H1 (cell line): ENCODE results near the gene CACNA1F. TPM values are rescaled to one million over a fixed set of nuclear protein-coding genes. Genes with fewer than 3 reads are reported as not detected.

Experiments
- CTCF ChIA-PET: fragments of 300-600 bp; sonication (Branson Sonifier 250); formaldehyde crosslinking; loops from one replicate; lab custom pipeline; 2021; ENCODE audit not compliant: partially characterized antibody; lab: Charles Lee
- POLR2A ChIA-PET: fragments of 300-600 bp; sonication (Branson Sonifier 250); formaldehyde crosslinking; loops from one replicate; lab custom pipeline; 2021; ENCODE audit warnings: inconsistent platforms; ENCODE audit not compliant: partially characterized antibody; lab: Charles Lee
- DNase-seq, 2 experiments: peaks; one replicate each; pipeline versions ENCODE4 v3.0.0 to v3.0.0-alpha.2; 2010 to 2022; ENCODE audit warnings: low spot score in 2 of 2, low read depth in 1 of 2, mixed read lengths in 1 of 2
- FAIRE-seq: peaks from 2 replicates; lab custom pipeline; 2011; peaks lifted over from hg19 to GRCh38; lab: Jason Lieb, UNC
- H2AFZ ChIP-seq: 2 replicates; pipeline ENCODE4 v1.8.1; 2012; ENCODE audit warnings: low read length, inconsistent platforms
- H2AK5ac ChIP-seq: 2 replicates; pipeline ENCODE4 v1.6.1; 2013; ENCODE audit warnings: low read depth, low read length
- H2BK120ac ChIP-seq: replicated peaks from 2 replicates; pipeline ENCODE3; 2013; ENCODE audit warnings: low read depth, low read length, inconsistent platforms
- H2BK12ac ChIP-seq: 2 replicates; pipeline ENCODE4 v1.6.1; 2013; ENCODE audit warnings: low read depth, low read length
- H2BK15ac ChIP-seq: 2 replicates; pipeline ENCODE4 v1.6.1; 2013; ENCODE audit warnings: low read length
- H2BK20ac ChIP-seq: 2 replicates; pipeline ENCODE4 v1.6.1; 2013; ENCODE audit warnings: low read length
- H2BK5ac ChIP-seq: 2 replicates; pipeline ENCODE4 v1.6.1; 2013; ENCODE audit warnings: low read depth, low read length
- H3K14ac ChIP-seq: 2 replicates; pipeline ENCODE4 v1.6.1; 2013; ENCODE audit warnings: inconsistent platforms; ENCODE audit not compliant: insufficient read length
- H3K18ac ChIP-seq: 2 replicates; pipeline ENCODE4 v1.6.1; 2013; ENCODE audit warnings: low read length; ENCODE audit errors: extremely low read depth
- H3K23ac ChIP-seq: 2 replicates; pipeline ENCODE4 v1.6.1; 2013; ENCODE audit warnings: inconsistent platforms; ENCODE audit not compliant: insufficient read length
- H3K23me2 ChIP-seq: 2 replicates; pipeline ENCODE4 v1.6.1; 2013; ENCODE audit warnings: low read depth, low read length
- H3K27ac ChIP-seq: 2 replicates; pipeline ENCODE4 v1.6.1; 2011; ENCODE audit warnings: low read depth, low read length, inconsistent platforms
- H3K27me3 ChIP-seq, 4 experiments: replicated peaks in 1 of 4; 1 replicate in 1 of 4; 2 replicates in 3 of 4; pipeline versions ENCODE4 v1.6.1 to v1.8.1; 2011 to 2013; ENCODE audit warnings: low read length in 3 of 4, mild to moderate bottlenecking in 3 of 4, inconsistent platforms in 2 of 4, mixed read lengths in 2 of 4, moderate library complexity in 1 of 4; ENCODE audit not compliant: control insufficient read depth in 3 of 4, insufficient read depth in 3 of 4; ENCODE audit errors: extremely low read depth in 1 of 4
- H3K36me3 ChIP-seq, 4 experiments: 2 replicates each; pipeline versions ENCODE4 v1.6.1 to v1.8.1; 2011 to 2013; ENCODE audit warnings: mild to moderate bottlenecking in 4 of 4, low read length in 3 of 4, moderate library complexity in 2 of 4, control low read depth in 1 of 4, inconsistent platforms in 1 of 4; ENCODE audit not compliant: insufficient read depth in 4 of 4, control insufficient read depth in 2 of 4
- H3K4ac ChIP-seq: replicated peaks from 2 replicates; pipeline ENCODE3; 2013; ENCODE audit warnings: low read length, low read depth, mixed read lengths, inconsistent platforms; ENCODE audit not compliant: insufficient read length
- H3K4me1 ChIP-seq, 4 experiments: replicated peaks in 1 of 4; 1 replicate in 1 of 4; 2 replicates in 3 of 4; pipeline versions ENCODE4 v1.6.1 to v1.8.1; 2011 to 2013; ENCODE audit warnings: low read length in 3 of 4, inconsistent platforms in 2 of 4, mixed read lengths in 1 of 4; ENCODE audit not compliant: insufficient read depth in 4 of 4, control insufficient read depth in 3 of 4
- H3K4me2 ChIP-seq, 2 experiments: 2 replicates each; pipeline versions ENCODE4 v1.6.1 to v1.8.1; 2011 to 2013; ENCODE audit warnings: low read depth in 2 of 2, low read length in 2 of 2, control low read depth in 1 of 2, inconsistent platforms in 1 of 2, mild to moderate bottlenecking in 1 of 2; ENCODE audit not compliant: insufficient read depth in 1 of 2
- H3K4me3 ChIP-seq, 4 experiments: fragments of 200-600, 300-600 bp in 1 of 4; sonication (generic), shearing (Covaris generic), sonication (Bioruptor Twin) in 1 of 4; 2 replicates each; pipeline versions ENCODE4 v1.5.1 to v1.8.1; 2011 to 2016; ENCODE audit warnings: low read length in 4 of 4, low read depth in 3 of 4, control low read depth in 2 of 4, inconsistent platforms in 2 of 4, mild to moderate bottlenecking in 2 of 4, mixed read lengths in 1 of 4, moderate library complexity in 1 of 4; ENCODE audit not compliant: insufficient read depth in 2 of 4; ENCODE audit errors: extremely low read depth in 1 of 4
- H3K56ac ChIP-seq: replicated peaks from 2 replicates; pipeline ENCODE3; 2013; ENCODE audit warnings: low read depth, mild to moderate bottlenecking, mixed read lengths, low read length, inconsistent platforms; ENCODE audit not compliant: insufficient read length
- H3K79me1 ChIP-seq: 2 replicates; pipeline ENCODE4 v1.6.1; 2013; ENCODE audit warnings: low read depth, low read length, control low read depth
- H3K79me2 ChIP-seq, 2 experiments: 2 replicates each; pipeline versions ENCODE4 v1.6.1 to v1.8.1; 2012 to 2013; ENCODE audit warnings: low read length in 2 of 2, mild to moderate bottlenecking in 2 of 2, inconsistent platforms in 1 of 2; ENCODE audit not compliant: insufficient read depth in 2 of 2, control insufficient read depth in 1 of 2
- H3K9ac ChIP-seq, 4 experiments: replicated peaks in 1 of 4; 1 replicate in 1 of 4; 2 replicates in 3 of 4; pipeline versions ENCODE4 v1.6.1 to v1.8.1; 2011 to 2013; ENCODE audit warnings: low read depth in 3 of 4, low read length in 3 of 4, control low read depth in 2 of 4, mild to moderate bottlenecking in 2 of 4, moderate library complexity in 2 of 4, inconsistent platforms in 1 of 4; ENCODE audit errors: extremely low read depth in 1 of 4
- H3K9me3 ChIP-seq, 2 experiments: 2 replicates each; pipeline versions ENCODE4 v1.6.1 to v1.8.1; 2012 to 2013; ENCODE audit warnings: mild to moderate bottlenecking in 2 of 2, moderate library complexity in 2 of 2, control low read depth in 1 of 2, inconsistent platforms in 1 of 2, low read depth in 1 of 2, low read length in 1 of 2, mixed read lengths in 1 of 2; ENCODE audit not compliant: insufficient read depth in 2 of 2
- H4K20me1 ChIP-seq, 2 experiments: replicated peaks in 1 of 2; 2 replicates each; pipeline versions ENCODE3 to v1.8.1; 2011 to 2013; ENCODE audit warnings: inconsistent platforms in 2 of 2, low read length in 2 of 2, mild to moderate bottlenecking in 1 of 2; ENCODE audit not compliant: insufficient read depth in 2 of 2, control insufficient read depth in 1 of 2
- H4K5ac ChIP-seq: 2 replicates; pipeline ENCODE4 v1.6.1; 2013; ENCODE audit warnings: low read length, low read depth, mixed read lengths, inconsistent platforms; ENCODE audit not compliant: insufficient read length
- H4K8ac ChIP-seq: 2 replicates; pipeline ENCODE4 v1.8.0; 2013; ENCODE audit warnings: mild to moderate bottlenecking, moderate library complexity, low read length, inconsistent platforms; ENCODE audit not compliant: insufficient read depth; ENCODE audit errors: extremely low read depth
- H4K91ac ChIP-seq: replicated peaks from 2 replicates; pipeline ENCODE3; 2013; ENCODE audit warnings: low read length, mixed read lengths, inconsistent platforms; ENCODE audit not compliant: insufficient read length
- SRF ChIP-seq: IDR thresholded peaks from 2 replicates; pipeline ENCODE4 v1.6.1; 2011; ENCODE audit warnings: mild to moderate bottlenecking, low read depth, low read length, moderate library complexity
- YY1 ChIP-seq: IDR thresholded peaks from 2 replicates; pipeline ENCODE4 v1.6.1; 2011; ENCODE audit warnings: low read depth, mild to moderate bottlenecking, low read length
- WGBS, 2 experiments: shearing (Covaris generic) in 1 of 2; methylation state at CpG; one replicate each; pipeline versions ENCODE4 v1.1.6 to v1.1.7; 2013 to 2015; ENCODE audit warnings: low lambda C conversion rate in 2 of 2, mixed read lengths in 2 of 2, inconsistent platforms in 1 of 2, low coverage in 1 of 2, missing lambda C conversion rate in 1 of 2; ENCODE audit not compliant: insufficient replicate concordance in 2 of 2, insufficient coverage in 1 of 2, insufficient read length in 1 of 2; ENCODE audit errors: extremely low coverage in 1 of 2, missing lambda C conversion rate in 1 of 2; 5-methylcytosine and 5-hydroxymethylcytosine counted together
- polyA plus RNA-seq, 7 experiments: library from polyadenylated mRNA; depleted of rRNA in 3 of 7; stranded (reverse) in 5 of 7; unstranded in 2 of 7; fragments of >200 nt in 5 of 7; fragments of 200-250 nt in 2 of 7; gene quantifications; 1 replicate in 5 of 7; 2 replicates in 1 of 7; 4 replicates in 1 of 7; pipeline versions ENCODE4 v1.2.1 to v1.2.3, GENCODE V29; 2011 to 2013; ENCODE audit warnings: missing spikeins in 2 of 7, mixed read lengths in 2 of 7
- total RNA-seq: library from RNA; stranded (reverse); fragmentation: NEBNext Ultra II Directional; extraction: Animal tissue kit (Norgen Biotek cat#: 25700); gene quantifications from 2 replicates; pipeline ENCODE4 v1.2.1, GENCODE V29; 2021

The CACNA1F gene
- total and polyA plus RNA-seq, 2 of the 8 experiments (the other 6 are each of a cell fraction or from before 2014, with no cell fraction given), result 0.59 to 0.84 TPM

DNA sequence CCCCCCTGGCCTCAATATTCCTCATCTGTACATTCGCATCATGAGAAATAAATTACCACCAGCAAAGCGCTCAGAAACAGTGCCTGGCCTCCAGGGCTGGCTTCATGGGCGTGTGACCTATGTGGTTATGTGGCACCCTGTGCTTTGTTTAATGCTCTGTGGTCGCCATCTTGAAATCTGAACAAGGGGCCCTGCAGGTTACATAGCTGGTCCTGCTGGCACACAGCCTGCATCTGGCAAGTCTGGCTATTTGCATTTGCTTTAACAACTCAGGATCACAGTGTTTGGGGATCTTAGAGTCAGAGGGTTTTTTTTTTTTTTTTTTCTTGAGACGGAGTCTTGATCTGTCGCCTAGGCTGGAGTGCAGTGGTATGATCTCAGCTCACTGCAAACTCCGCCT is 21.5 kb upstream of the CACNA1F start:
- Histone ChIP-seq H3K23ac (no peak overlapping the region), H3K14ac (no peak overlapping the region), H2BK120ac (no peak overlapping the region), H4K20me1 (no peaks in the 10 kb centered on the region), H4K91ac (no peak overlapping the region), H3K79me1 (no peaks in the 10 kb centered on the region), H3K9me3 (no peaks in the 10 kb centered on the region), H3K23me2 (no peaks in the 10 kb centered on the region; the same call in 1 of the 2 replicates), H3K27me3 (no peaks in the 10 kb centered on the region), H2AK5ac (no peak overlapping the region), H3K9ac (no peak overlapping the region), H3K79me2 (no peaks in the 10 kb centered on the region), H3K36me3 (no peaks in the 10 kb centered on the region), H3K18ac (no peak overlapping the region), H3K4ac (no peak overlapping the region), H3K56ac (no peak overlapping the region), H2AFZ (no peak overlapping the region), H4K5ac (no peak overlapping the region), H3K4me3 (no peak overlapping the region), H3K4me1 (no peaks in the 10 kb centered on the region; a peak in 1 of 7 replicates), H4K8ac (no peak overlapping the region), H3K4me2 (no peak overlapping the region), H2BK20ac (no peak overlapping the region), H2BK12ac (no peak overlapping the region), H3K27ac (no peak overlapping the region), H2BK15ac (no peak overlapping the region), H2BK5ac (no peak overlapping the region)
- ChIA-PET POLR2A (interaction anchor here (1.1 to 2.1 kb wide), 2 partner anchors 9 to 13 kb away, joined by 3 to 6 read pairs; partner anchors contain the start of gene FOXP3), CTCF (interaction anchor here (1.6 kb wide), 1 partner anchor 62 kb away, joined by 8 read pairs; no protein-coding TSS in a partner anchor)
- WGBS, 2 experiments, result 92% methylated on average over 4 of the region's 7 CpGs; no CpG with 5 or more reads in 1 of the 2 experiments
- TF ChIP-seq YY1, result 0 out of 2 replicates have a peak, but pooled peaks have one; percentile 27
- no peak for TF ChIP-seq SRF
- DNase-seq, result no peak
- no peak for FAIRE-seq
